ENCODE measurements around the gene PADI1.

The PADI1 gene

DNA sequence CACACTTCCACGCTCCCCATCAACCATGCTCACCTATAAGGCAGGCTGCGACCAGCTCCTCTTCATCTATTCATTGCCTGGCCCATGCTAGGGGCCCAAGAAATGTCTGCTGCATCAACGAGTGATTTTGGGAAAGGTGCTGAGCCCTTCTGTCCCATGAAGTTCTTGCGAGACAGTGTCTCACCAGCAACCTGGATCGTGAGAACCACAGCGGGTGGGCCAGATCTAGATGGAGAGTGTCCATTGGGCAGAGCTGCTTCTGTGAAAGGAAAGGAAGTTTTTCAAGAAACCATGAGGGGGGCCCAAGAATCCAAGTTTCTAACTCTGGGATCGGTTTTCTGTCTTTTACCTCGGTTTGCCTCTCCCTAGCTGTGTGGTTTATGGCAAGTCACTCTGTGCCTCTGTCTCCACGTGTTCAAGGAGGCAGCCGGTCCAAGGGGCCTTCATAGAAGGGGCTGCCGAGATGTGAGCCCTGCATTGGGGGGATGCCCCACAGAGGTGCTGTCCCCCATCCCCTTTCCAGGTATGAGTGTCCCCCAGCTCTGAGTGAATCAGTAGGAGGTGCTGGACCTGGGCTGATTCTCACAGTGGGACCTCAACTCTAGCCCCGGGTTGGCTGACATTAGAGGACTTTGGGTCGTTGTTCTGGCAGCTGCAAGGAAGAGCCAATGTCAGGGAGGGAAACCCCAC lies 8.3 kb upstream of the PADI1 start:
- no peak for DNase-seq (ENCODE audit: low spot score)

DNA sequence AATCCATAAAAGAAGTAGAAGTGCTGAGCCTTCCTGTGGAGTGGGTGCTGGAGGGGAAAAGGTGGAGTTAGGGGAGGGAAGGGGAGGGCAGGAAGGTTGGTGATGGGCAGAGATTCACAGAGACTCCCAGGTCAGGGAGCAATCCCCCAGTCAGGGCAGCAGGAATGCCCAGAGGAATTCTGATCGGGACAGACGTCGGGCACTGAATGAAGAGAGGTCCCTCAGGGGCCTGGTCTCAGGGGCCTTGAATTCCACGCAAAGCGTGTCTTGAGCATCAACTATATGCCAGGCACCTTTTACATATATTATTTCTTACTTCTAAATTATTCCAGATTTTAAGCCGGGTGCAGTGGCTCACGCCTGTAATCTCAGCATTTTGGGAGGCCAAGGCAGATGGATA lies 7.2 kb upstream of the PADI1 start:
- no peak for DNase-seq (ENCODE audit: low spot score)

DNA sequence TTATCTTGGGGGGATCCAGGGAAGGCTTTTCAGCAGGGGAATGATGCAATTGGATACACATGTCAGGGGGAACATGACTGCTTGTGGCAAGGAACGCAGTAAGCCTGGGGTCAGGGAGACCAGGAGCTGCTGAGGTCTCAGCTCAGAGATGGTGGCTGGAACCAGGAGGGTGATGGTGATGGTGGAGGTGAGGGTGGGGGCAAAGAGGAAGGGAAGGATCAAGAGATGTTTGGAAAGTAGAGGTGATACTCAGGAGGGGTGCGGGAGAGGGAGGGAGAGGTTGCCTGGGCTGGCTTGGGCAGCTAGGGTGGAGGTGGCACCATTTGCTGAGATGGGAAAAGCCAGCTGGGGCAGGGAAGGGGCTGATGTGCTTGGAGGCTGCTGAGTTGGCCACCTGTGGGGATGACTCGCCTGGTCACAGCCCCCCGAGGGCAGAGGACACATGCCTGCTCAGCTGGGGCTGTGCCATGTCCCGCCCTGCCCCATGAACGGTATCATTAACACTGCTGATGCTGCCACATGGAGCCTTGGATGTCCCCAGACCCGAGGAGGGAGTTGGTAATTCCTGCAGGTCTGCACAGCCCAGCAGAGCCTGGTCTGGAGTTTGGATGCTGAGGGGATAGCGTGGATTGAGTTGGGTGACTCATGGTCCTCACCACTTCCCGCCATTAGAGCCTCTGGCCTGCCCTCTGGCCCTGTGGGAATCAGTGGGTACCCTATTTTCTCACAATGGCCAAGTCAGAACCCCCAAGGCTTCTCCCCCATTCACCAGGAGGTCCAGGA lies 6.3 kb upstream of the PADI1 start:
- DNase-seq (ENCODE audit: low spot score), result no peak

DNA sequence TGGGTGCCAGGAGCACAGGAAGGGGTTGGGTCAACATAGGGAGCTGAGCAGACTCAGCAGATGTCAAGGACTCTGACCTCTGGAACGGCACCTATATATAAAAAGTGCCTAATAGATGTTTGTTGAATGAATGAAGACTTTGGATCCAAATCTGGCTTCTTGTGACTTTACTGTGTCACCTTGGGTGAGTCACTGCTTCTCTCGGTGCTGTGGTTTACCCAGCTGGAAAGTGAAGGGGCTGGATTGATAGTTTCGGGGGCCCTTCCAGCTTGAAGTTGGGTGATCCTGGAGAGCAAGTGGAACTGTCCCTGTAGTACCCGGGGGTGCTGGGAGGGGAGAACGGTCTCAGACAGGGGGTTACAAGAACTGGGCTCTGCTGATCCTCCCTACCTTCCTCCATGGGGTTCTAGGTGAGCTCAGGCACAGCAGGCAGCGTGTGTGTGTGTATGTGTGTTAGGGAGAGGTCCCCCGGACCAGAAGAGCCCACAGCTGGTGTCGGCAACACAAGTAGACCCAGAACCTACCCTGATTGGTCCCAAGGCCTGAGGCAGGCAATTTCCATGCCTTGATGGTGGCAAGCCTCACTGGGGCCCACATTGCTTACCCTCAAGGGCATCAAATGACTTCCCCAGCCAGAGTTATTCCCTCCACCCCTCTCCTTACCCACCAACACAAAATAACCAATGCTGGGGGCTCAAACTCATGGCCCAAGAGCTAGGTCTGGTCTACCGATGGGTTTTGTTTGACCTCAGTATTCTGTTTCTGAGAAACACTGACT lies 5.5 kb upstream of the PADI1 start:
- DNase-seq (ENCODE audit: low spot score), result no peak

DNA sequence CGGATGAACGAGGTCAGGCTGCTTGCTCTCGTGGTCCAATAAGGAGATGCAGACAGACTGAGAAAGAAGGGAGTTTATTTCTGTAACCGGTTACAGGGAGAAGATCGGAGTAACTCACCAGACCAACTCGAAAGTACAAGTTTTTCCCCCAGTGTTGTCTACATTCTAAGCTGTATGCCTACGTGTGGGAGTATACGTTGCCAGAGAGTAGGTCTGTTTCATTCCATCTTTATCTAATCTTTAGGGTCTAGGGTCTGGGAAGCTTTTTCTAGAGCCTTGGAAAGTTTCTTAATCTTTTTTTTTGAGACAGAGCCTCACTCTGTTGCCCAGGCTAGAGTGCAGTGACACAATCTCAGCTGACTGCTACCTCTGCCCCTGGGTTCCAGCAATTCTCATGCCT lies 4.7 kb upstream of the PADI1 start:
- no peak for DNase-seq (ENCODE audit: low spot score)

DNA sequence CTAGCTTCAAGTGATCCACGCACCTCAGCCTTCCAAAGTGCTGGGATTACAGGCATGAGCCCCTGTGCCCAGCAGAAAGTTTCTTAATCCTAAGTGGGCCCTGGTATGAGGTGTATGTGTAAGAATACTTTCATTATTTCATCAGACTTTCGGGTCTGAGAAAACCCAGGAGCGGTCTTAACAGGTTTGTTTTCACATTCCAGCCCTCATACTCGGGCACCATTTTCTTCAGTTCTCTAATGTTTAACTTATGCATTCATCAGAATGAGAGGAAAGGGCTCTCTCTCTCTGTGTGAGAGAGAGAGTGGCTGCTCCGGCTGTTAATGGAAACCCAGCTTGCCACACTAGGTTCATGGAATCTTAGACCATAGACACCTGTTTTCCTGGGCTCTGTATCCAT lies 4.2 kb upstream of the PADI1 start:
- DNase-seq (ENCODE audit: low spot score), result no peak

DNA sequence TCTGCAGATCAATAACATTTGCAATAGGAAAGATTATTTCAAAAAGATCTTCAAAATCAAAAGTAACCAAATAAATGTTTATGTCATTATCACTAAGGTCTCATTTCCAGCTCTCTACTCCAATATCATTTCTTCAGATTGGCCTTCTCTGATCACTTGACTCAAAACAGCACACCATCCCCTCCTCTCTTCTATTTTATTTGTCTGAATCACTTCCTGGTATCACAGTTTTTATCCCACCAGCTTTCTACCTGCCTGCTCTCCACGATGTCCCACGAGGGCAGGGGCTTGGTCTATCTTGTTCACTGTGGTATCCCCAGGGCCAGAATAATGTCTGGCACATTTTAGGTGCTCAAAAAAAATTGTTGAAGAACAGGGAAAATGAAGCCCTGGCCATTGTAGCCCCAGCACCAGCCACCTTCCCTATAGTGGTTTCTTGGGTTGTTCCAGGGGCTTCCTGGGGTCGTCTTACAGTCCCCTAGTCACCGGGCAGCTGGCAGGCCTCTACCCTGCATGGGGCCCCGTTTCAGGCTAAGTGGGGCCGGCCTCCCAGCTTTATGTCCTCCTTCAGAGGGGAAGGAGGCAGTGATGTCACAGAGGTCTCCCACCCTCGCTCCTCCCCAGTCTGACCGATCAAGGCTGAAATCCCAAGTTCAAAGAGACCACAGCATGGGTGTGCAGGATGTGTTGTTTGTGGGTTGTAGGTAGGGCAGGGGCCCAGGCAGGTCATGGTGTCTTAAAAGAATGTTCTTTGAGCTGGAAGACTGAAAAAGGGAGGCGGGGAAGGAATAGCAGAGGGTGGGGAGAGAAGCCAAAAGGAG lies 3.5 kb upstream of the PADI1 start:
- no peak for DNase-seq (ENCODE audit: low spot score)

DNA sequence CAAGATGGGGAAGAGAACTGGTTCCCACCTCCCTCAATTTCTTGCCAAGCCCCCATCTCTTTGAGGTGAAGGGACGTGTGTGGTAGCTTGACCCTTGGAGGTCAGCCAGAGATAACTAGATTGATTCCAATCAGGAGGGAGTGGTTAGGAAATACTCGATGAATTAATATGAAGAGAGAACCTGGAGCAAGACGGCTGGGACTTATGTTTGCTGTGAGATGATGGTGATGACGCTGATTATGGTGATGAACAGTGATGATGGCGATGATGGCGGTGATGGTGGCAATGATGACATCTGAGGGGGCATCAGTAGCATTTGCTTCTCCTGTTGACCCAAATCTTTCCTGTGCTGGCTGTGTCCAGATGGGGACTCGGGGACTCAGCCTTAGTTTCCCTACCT lies 724 bp downstream of the PADI1 start:
- no peak for DNase-seq (ENCODE audit: low spot score)

DNA sequence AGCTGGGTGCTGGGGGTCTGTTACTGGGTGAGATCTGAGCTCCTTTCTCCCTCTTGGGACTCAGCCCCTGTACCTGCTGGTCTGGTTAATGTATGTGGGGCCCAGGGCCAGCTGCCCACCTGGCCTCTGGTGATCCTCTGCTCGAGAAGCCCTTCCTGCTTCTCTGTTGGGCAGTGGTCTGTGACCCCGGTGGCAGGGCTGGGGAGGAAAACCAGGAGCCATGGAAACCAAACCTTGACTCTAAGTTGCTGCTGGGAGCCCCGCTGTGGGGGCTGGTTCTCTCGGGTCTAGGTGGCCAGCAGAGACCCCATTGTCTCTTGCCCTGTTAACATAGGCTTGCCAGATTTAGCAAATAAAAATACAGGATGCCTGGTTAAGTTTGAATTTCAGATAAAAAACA lies 1.3 kb downstream of the PADI1 start:
- DNase-seq (ENCODE audit: low spot score), result no peak

DNA sequence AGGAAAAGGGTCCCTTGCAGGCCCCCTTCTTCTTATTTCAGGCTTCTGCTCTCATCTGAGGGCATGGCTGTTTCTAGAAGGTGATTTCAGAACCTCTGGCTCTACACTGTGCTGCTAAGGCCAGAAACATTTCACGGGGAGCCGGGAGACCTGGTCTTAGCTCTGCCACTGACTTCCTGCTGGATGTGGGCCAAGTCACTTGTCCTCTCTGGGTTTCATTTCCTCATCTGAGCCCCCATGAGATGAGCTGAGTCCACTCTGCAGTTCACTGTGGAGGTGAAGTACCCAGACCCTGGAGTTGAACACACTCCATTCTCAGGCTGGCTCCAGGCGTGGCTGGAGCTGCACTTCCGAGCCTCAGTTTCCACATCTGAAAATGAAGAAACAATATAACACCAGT lies 2.1 kb downstream of the PADI1 start:
- DNase-seq (ENCODE audit: low spot score), result no peak

DNA sequence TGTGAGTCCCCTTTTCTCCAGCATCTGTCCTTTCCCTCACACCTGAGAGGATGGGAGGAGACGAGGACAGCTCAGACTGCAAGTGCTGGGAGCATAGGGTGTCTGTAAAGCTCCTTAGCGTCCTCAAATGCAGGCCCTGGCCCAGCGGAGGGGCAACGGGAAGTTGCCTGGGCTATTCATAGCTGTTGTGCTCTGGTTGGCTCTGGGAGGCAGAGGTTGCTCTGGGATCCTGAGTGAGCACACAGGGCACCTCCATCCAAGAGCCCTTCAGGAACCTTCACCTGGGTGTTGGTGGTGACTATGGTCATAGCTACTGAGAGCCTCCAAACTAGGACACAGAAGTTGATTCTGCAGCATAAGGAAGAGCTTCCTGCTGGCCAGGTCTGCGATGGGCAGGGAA lies 2.6 kb downstream of the PADI1 start:
- DNase-seq (ENCODE audit: low spot score), result no peak

DNA sequence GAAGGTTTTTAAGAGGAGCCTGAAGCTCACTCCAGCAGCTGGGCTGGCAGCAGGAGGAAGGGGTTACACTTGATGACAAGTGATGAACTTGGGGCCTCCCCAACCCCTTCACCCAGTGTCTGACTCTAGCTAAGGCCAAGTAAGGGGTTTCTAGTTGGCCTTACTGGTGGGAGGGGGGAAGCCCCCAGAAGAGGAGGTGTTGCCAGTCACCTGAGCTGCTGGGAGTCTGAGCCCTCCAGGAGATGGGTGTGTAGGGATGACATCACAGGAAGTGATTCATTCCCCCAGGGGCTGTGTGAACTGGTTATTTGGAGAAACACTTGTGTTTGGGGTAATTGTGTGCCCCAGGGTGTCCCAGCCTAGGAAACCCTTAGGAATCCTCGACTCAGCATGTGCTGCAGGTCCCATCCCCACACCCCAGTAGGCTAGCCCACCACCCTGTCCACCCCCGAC lies 3.1 kb downstream of the PADI1 start:
- DNase-seq (ENCODE audit: low spot score), result no peak

DNA sequence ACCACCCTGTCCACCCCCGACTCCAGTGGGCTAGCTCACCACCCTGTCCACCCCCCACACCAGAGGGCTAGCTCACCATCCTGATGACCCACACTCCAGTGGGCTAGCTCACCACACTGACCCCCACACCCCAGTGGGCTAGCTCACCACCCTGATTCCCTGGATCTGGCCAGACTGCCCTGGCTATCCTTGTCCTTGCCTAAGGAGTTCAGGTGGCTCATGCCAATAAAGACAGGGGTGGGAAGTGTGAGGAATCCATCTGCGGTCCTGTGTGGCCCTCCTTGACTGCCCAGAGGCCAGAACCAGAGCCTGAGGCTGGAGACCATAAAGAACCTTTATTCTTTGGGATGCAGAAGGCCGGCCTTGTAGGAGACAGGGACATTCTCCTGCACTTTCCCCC lies 3.6 kb downstream of the PADI1 start:
- DNase-seq (ENCODE audit: low spot score), result no peak

DNA sequence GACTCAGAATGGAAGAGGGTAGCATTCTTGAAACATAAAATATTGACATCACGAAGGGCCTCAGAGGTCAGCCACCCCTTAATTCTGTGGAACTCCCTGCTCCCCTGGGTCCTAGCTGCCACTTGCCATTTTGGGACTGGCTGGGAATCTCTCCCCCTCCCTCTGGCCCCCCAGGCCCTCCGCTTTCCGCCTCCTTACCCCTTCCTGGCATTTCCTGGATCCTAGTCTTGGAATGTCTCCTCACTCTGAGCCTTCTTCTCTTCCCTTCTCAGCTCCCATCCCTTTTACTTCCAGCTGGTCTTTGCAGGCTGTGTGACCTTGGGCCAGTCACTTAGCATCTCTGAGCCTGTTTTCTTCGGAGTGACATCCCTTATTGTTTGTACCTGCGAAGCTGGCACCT lies 4.5 kb downstream of the PADI1 start:
- no peak for DNase-seq (ENCODE audit: low spot score)

DNA sequence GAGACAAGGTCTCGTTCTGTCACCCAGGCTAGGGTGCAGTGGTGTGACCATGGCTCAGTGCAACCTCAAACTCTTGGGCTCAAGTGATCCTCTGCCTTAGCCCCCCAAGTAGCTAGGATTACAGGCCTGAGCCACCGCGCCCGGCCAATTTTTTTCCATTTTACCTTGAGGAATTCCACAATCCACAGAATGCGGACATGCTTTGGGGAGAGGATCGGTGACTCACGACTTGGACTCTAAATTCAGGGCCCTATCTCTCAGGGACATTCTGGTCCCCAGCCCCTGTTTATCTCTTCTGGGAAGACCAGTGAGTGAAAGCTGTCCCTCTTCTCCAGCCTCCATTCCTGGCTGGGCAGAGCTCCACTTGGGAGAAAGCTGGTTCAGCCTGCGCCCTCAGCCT lies 5.2 kb downstream of the PADI1 start:
- DNase-seq (ENCODE audit: low spot score), result no peak

DNA sequence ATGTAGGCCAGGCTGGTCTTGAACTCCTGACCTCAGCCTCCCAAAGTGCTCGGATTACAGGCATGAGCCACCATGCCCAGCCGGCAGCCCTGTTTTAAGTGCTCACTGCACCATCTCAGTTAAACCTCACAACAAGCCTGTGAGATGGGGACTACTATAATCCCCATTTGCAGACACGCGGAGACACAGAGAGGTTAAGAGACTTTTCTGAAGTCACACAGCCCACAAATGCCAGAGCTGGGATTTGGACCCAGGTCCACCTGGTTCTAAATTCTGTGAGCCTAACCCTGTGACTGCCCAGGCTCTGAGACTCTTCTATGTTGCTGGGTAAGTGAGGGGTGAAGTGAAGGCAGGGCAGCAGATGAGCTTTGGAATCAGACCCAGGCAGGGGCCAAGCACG lies 6.4 kb downstream of the PADI1 start:
- no peak for DNase-seq (ENCODE audit: low spot score)

DNA sequence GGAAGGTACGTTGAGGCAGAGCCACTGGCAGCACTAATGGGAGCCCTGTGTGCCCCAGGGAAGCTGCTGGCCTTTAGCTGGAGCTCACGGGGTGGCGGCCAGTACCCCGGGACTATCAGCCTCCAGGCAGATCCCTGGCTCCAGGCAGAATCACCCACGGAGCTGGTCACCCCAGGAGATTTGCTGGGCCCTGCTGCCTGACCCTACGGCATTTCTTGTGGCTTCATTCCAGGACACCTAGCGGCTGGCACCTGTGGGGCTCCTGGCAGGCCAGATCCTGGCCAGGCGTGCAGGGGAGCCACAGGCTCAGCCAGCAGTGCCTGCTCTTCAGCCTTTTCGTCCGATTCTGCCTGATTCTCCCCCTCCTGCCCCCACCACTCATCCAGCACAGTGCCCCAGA lies 7.1 kb downstream of the PADI1 start:
- DNase-seq (ENCODE audit: low spot score), result no peak

DNA sequence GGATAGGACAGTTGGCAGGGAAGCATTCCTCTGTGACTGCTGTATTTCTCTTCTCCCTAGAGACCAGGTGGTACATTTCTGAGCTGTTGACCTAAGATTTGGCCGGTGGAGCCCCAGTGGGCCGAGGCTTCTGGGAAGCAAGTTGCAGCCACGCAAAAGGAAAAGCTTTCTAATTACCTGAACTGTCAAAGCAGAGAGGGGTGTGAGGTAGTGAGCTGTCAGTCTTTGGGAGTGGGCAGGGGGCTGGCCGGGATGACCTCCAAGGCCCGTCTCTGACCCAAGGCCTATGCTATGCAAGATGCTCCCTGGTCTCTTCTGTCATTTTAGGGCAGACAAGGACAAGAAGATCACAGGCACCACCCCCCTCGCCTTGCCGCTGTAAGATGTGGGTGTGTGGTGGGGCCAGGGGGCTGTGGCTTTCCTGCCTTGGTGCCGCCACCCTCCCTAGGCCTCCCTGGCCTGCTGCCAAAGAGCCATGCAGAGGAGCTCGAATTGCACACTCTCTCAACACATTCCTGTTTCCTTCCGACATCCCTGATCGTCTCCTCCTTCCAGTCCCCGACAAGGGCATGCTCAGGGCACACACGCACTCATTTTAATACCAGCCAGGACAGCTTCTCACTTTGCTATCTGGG lies 7.7 kb downstream of the PADI1 start:
- no peak for DNase-seq (ENCODE audit: low spot score)

DNA sequence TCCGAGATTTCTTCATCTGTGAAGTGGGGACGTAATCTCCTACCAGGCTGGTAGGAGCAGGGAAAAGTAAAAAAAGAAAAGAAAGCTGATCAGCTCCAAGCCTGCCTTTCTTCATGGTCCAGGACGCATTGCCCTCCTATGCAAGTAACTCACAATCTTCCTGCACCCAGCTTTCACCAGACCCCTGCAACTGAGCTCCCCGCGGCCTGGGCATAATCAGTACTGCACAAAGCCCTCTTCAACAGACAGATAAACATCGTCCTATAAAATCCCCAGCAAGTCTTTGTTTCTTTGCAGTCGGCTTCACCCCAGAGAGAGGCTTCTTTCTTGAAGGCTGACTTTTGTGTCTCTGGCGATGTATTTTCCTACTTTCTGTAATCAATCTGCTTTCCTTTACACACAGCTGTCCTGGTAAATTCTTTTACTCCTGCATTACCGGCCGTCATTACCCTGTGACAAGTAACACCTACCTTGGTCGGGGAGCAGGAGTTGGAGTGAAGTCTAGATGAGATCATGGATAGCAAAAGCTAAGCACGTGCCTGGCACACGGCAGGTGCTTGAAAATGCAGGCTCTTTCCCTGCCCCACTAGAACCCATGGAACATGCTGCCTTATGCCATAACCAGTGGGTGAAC lies 8.3 kb downstream of the PADI1 start:
- no peak for DNase-seq (ENCODE audit: low spot score)

DNA sequence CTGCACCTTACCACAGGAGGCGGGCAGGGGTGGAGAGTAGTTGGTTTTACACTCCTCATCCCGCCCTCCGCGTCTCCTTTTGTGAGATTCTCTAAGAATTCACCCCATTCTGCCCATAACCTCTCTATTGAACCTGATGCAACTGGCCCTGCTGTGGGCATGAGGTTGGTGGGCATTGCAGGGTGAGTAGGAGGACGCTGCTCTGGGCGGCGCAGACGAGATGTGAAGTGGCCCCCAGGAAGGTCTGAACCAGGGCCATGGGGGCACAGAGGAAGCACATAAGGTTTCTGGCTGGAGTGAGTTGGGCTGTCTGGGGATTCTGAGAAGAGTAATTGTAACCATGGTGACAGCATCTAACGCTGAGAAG lies 8.8 kb downstream of the PADI1 start:
- DNase-seq (ENCODE audit: low spot score), result no peak

DNA sequence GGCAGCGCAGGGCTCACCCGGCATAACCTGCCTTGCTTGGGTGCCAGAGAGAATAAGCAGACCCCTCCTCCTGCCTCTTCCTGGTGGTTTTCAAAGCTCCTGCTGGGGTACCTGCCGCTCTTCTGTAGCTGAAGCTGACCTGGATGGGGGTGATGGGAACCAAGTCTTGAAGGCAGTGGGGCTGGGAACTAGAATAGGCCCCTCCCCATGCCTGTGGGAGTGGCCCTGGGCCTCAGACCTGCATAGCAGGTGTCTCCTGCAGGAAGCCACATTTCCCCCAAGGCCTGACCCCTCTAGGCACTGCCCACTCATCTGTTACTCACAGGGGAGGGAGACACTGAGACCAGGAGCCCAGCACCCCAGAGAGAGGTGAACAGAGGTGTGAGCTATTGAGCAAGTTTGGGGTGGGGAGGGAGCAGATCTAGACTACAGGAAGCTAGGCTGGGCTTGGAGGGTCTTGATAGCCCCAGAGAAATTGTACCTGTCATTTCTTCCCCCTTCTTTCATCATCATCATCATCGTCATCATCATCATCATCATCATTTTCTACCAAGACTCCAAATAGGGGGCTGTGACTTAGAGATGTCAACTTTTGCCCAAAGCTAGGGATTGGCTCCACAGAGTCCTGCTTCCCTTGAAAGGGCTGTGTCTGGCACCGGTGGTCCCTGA lies 10.1 kb downstream of the PADI1 start:
- no peak for DNase-seq (ENCODE audit: low spot score)

Measured in D341Med (cell line).